Skeletal muscle satellite cell (primary cell): ENCODE data around the gene MAML3.
A peak's percentile ranks its signal among the peaks of the same experiment; 100 is the strongest.

Experiments
- H3K27me3 ChIP-seq: 2 replicates; pipeline ENCODE4 v1.7.0; 2013; ENCODE audit warnings: low read length; ENCODE audit not compliant: control insufficient read depth, insufficient read depth
- H3K36me3 ChIP-seq: 2 replicates; pipeline ENCODE4 v1.7.0; 2013; ENCODE audit warnings: mild to moderate bottlenecking, control low read depth, low read length; ENCODE audit not compliant: insufficient read depth
- H3K4me1 ChIP-seq: 2 replicates; pipeline ENCODE4 v1.7.0; 2013; ENCODE audit warnings: low read length; ENCODE audit not compliant: control insufficient read depth, insufficient read depth
- H3K4me2 ChIP-seq: 2 replicates; pipeline ENCODE4 v1.7.0; 2013; ENCODE audit warnings: mild to moderate bottlenecking, low read length
- H3K4me3 ChIP-seq: 2 replicates; pipeline ENCODE4 v1.7.0; 2013; ENCODE audit warnings: low read length
- H3K9ac ChIP-seq: 2 replicates; pipeline ENCODE4 v1.7.0; 2013; ENCODE audit warnings: mild to moderate bottlenecking, low read depth, low read length, moderate library complexity
- H3K9me3 ChIP-seq: replicated peaks from 2 replicates; pipeline ENCODE4 v1.7.0; 2013; ENCODE audit warnings: mild to moderate bottlenecking, control low read depth, low read length

Gene MAML3

GRCh38 chr4:140005699-140006098 lies 148.3 kb downstream of the MAML3 start:
- Histone ChIP-seq H3K9me3 (no peaks in the 10 kb centered on the region), H3K4me1 (no peaks in the 10 kb centered on the region), H3K4me3 (no peak overlapping the region), H3K36me3 (no peaks in the 10 kb centered on the region), H3K4me2 (no peak overlapping the region), H3K9ac (no peak overlapping the region), H3K27me3 (no peaks in the 10 kb centered on the region)

DNA sequence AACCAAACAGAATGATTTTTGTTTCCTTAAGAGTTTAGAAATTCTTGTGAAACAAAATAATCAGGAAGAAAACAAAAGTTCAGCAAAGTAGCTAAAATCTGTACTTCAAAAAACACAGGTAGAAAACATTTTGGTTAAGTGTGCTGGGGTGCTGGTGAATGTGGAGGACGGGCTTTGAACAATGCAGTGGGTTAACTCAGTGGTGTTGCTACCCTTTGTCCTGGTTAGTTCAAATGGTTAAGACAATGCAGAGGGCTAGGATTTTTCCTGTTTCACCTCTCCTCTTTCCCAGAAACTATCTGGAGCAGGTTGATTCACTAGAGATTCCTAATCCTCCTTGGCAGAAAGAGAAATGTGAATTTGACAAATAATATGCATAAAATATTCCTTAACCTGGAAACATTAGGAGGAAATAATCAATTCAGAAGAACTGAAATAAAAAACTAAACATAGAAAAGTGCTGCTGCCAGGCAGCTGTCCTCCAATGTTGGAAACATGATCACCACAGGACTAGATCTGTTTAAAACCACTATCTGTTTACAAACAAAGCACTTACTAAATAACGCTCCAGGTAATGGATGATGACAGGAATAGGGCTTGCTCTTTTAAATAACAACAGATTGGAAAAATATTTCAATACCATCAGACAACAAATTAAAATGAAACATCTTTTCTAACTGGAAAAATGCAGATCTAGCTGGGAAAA lies 148.9 kb downstream of the MAML3 start:
- Histone ChIP-seq H3K27me3 (no peaks in the 10 kb centered on the region), H3K9me3 (no peaks in the 10 kb centered on the region), H3K4me2 (peak overlapping the region; percentile 76), H3K4me3 (peak overlapping the region; percentile 60), H3K9ac (peak overlapping the region; percentile 30), H3K4me1 (no peaks in the 10 kb centered on the region), H3K36me3 (no peaks in the 10 kb centered on the region)

- Histone ChIP-seq H3K27me3 (no peaks in the 10 kb centered on the region), H3K36me3 (no peaks in the 10 kb centered on the region), H3K4me3 (peak overlapping the region; percentile 60), H3K9me3 (no peaks in the 10 kb centered on the region), H3K4me1 (no peaks in the 10 kb centered on the region), H3K4me2 (peak overlapping the region; percentile 76), H3K9ac (peak overlapping the region; percentile 30)
Measured at GRCh38 chr4:140004549-140004895, 149.5 kb downstream of the MAML3 start.

- H3K4me2 ChIP-seq, result peak overlapping the region; percentile 76
- H3K4me1 ChIP-seq, result no peaks in the 10 kb centered on the region
- H3K36me3 ChIP-seq, result no peaks in the 10 kb centered on the region
- peak overlapping the region; percentile 30 for H3K9ac ChIP-seq
- H3K4me3 ChIP-seq, result peak overlapping the region; percentile 60
- no peaks in the 10 kb centered on the region for H3K9me3 ChIP-seq
- no peaks in the 10 kb centered on the region for H3K27me3 ChIP-seq
Measured at GRCh38 chr4:140003876-140004548, 150.0 kb downstream of the MAML3 start.

DNA sequence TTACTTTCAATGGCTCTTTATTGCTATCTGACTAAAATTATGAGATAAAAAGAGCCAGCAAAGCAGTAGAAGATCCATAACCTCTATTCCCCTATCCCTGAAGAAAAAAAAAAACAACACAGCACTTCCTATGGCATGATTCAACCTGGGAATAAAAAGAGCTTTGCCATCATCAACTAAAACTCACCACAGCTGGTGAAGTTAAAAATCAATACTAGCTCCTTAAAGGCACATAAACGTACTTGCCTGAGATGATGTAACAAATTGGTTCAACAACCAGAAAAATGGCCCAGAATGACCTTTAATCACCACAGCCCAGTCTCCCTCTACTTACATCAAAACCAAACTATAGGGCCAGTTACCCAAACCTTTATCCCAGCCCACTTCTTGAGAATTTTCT lies 153.8 kb downstream of the MAML3 start:
- Histone ChIP-seq H3K4me1 (no peaks in the 10 kb centered on the region), H3K9ac (no peak overlapping the region), H3K36me3 (no peaks in the 10 kb centered on the region), H3K4me3 (no peak overlapping the region), H3K9me3 (no peaks in the 10 kb centered on the region), H3K4me2 (no peak overlapping the region), H3K27me3 (no peaks in the 10 kb centered on the region)

- no peak overlapping the region for H3K9ac ChIP-seq
- peak overlapping the region; percentile 60 for H3K4me2 ChIP-seq
- H3K9me3 ChIP-seq, result no peaks in the 10 kb centered on the region
- peak overlapping the region; percentile 36 for H3K4me3 ChIP-seq
- H3K36me3 ChIP-seq, result no peaks in the 10 kb centered on the region
- H3K27me3 ChIP-seq, result no peaks in the 10 kb centered on the region
- peaks cover 10% of the 10 kb centered on the region for H3K4me1 ChIP-seq
Measured at GRCh38 chr4:139988863-139989765, 164.9 kb downstream of the MAML3 start.

- H3K9ac ChIP-seq, result no peak overlapping the region
- no peaks in the 10 kb centered on the region for H3K27me3 ChIP-seq
- H3K4me2 ChIP-seq, result no peak overlapping the region
- H3K4me1 ChIP-seq, result peaks cover 10% of the 10 kb centered on the region
- H3K36me3 ChIP-seq, result no peaks in the 10 kb centered on the region
- H3K4me3 ChIP-seq, result no peak overlapping the region
- no peaks in the 10 kb centered on the region for H3K9me3 ChIP-seq
Measured at GRCh38 chr4:139987502-139987850, 166.5 kb downstream of the MAML3 start.

- Histone ChIP-seq H3K27me3 (no peaks in the 10 kb centered on the region), H3K4me2 (no peak overlapping the region), H3K9me3 (no peaks in the 10 kb centered on the region), H3K9ac (no peak overlapping the region), H3K4me1 (peaks cover 10% of the 10 kb centered on the region), H3K36me3 (no peaks in the 10 kb centered on the region), H3K4me3 (no peak overlapping the region)
Measured at GRCh38 chr4:139986689-139987501, 167.1 kb downstream of the MAML3 start.

DNA sequence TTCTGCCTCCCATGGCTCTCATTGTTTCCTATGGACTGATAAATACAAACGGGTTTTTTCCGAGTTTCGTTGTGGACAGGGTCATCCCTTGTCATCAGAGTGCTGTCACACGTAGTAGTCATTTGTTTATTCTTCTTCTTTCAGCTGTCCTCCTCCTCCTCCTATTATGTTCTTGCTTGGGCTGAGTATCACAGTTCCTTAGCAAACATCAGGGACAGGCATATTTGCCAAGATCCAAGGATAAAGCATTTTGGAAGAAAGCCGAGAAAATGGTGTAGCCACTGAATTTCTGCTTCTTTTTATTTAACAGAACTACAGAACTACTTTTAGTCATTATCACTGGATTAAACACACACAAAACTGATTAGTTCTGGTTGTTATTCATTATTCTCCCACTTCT lies 167.9 kb downstream of the MAML3 start:
- no peak overlapping the region for H3K4me3 ChIP-seq
- H3K4me1 ChIP-seq, result peaks cover 10% of the 10 kb centered on the region
- H3K9me3 ChIP-seq, result no peaks in the 10 kb centered on the region
- no peaks in the 10 kb centered on the region for H3K27me3 ChIP-seq
- no peaks in the 10 kb centered on the region for H3K36me3 ChIP-seq
- H3K9ac ChIP-seq, result no peak overlapping the region
- H3K4me2 ChIP-seq, result no peak overlapping the region

DNA sequence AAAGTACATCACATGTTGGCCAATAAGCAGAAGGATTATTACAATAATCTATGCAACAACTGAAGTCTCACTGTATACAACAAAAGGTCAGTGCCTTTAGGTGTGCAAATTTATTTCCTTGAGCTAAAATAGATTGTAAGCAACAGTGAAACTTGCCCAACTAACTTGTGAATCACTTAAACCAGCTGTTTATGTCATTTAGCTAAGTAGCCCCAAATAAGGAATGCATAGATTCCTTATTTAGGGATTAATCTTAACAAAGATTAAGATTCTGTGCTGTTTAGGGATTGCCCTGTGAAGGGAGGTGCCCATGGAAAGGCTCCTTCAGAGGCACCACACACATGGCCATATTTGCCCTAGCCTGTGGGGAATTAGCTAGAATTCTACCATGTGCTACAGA lies 168.6 kb downstream of the MAML3 start:
- Histone ChIP-seq H3K27me3 (no peaks in the 10 kb centered on the region), H3K9me3 (no peaks in the 10 kb centered on the region), H3K4me2 (no peak overlapping the region), H3K36me3 (no peaks in the 10 kb centered on the region), H3K4me1 (peaks cover 10% of the 10 kb centered on the region), H3K9ac (no peak overlapping the region), H3K4me3 (no peak overlapping the region)

DNA sequence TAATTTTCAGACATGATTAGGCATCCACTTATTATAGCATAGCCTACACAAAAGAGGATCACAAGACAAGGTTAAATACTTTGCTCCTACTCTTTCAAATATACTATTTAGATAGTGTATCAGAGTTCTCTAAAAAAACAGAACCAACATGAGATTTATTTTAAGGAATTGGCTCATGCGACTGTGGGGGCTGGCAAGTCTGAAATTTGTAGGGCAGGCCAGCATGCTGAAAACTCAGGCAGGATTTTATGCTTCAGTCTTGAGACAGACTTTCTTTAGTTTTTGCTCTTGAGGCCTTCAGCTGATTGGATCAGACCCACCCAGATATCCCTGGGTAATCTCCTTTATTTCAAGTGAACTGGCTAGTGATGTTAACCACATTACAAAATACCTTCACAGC lies 169.5 kb downstream of the MAML3 start:
- Histone ChIP-seq H3K4me2 (no peak overlapping the region), H3K27me3 (no peaks in the 10 kb centered on the region), H3K4me3 (no peak overlapping the region), H3K36me3 (no peaks in the 10 kb centered on the region), H3K4me1 (peaks cover 8% of the 10 kb centered on the region), H3K9ac (no peak overlapping the region), H3K9me3 (no peaks in the 10 kb centered on the region)
